GM23338 (cell line): Measurements from ENCODE around the gene SLC37A1. TPM values are rescaled to one million over a fixed set of nuclear protein-coding genes. Genes with fewer than 3 reads are reported as not detected.

Experiments
- ATAC-seq: fragments of 200-7000 bp; cut with Tn5 transposase; 3 replicates; pipeline ENCODE4 v1.9.1; 2020
- DNase-seq: peaks from one replicate; pipeline ENCODE4 v3.0.0-alpha.2; 2015; ENCODE audit warnings: low spot score
- H2AFZ ChIP-seq: fragments of 200-600 bp; sonication (generic); 2 replicates; pipeline ENCODE4 v1.8.0; 2016; ENCODE audit warnings: antibody characterized with exemption, mild to moderate bottlenecking, moderate library complexity
- H3F3A ChIP-seq: fragments of 200-600 bp; sonication (generic); replicated peaks from 2 replicates; pipeline ENCODE4 v1.8.0; 2017; ENCODE audit warnings: antibody characterized with exemption, mixed run types, low read depth
- H3K27ac ChIP-seq: fragments of 200-600 bp; sonication (generic); 2 replicates; pipeline ENCODE4 v1.6.1; 2016; ENCODE audit warnings: low read depth
- H3K27me3 ChIP-seq: fragments of 200-600 bp; sonication (generic); 2 replicates; pipeline ENCODE4 v1.8.0; 2016; ENCODE audit warnings: mild to moderate bottlenecking, mixed run types, moderate library complexity; ENCODE audit not compliant: insufficient read depth
- H3K36me3 ChIP-seq: fragments of 200-600 bp; sonication (generic); 2 replicates; pipeline ENCODE4 v1.8.0; 2016; ENCODE audit warnings: mild to moderate bottlenecking; ENCODE audit not compliant: insufficient read depth
- H3K4me1 ChIP-seq: fragments of 200-600 bp; sonication (generic); 2 replicates; pipeline ENCODE4 v1.8.0; 2016; ENCODE audit warnings: mild to moderate bottlenecking, moderate library complexity; ENCODE audit not compliant: insufficient read depth
- H3K4me2 ChIP-seq: fragments of 200-600 bp; sonication (generic); 2 replicates; pipeline ENCODE4 v1.7.1; 2017; ENCODE audit warnings: mixed run types
- H3K4me3 ChIP-seq: fragments of 200-600 bp; sonication (generic); 2 replicates; pipeline ENCODE4 v1.6.1; 2016; ENCODE audit warnings: mixed run types
- H3K79me2 ChIP-seq: fragments of 200-600 bp; sonication (generic); replicated peaks from 2 replicates; pipeline ENCODE4 v1.8.0; 2017; ENCODE audit warnings: mild to moderate bottlenecking; ENCODE audit not compliant: insufficient read depth
- H3K9me2 ChIP-seq: fragments of 200-600 bp; sonication (generic); 2 replicates; pipeline ENCODE4 v1.8.0; 2017; ENCODE audit not compliant: insufficient read depth
- H4K20me1 ChIP-seq: fragments of 200-600 bp; sonication (generic); replicated peaks from 2 replicates; pipeline ENCODE4 v1.8.0; 2017; ENCODE audit warnings: mild to moderate bottlenecking; ENCODE audit not compliant: insufficient read depth
- H3K27ac Mint-ChIP-seq: 2 replicates; pipeline ENCODE4 v1.8.0; 2020; ENCODE audit warnings: inconsistent platforms, mild to moderate bottlenecking, moderate library complexity, mixed read lengths
- H3K27me3 Mint-ChIP-seq: 3 replicates; pipeline ENCODE4 v1.8.0; 2022; ENCODE audit warnings: low read depth, mild to moderate bottlenecking, moderate library complexity, mixed read lengths, inconsistent platforms; ENCODE audit not compliant: insufficient read depth, poor library complexity
- H3K36me3 Mint-ChIP-seq: 3 replicates; pipeline ENCODE4 v1.8.0; 2021; ENCODE audit warnings: low read depth, mild to moderate bottlenecking, inconsistent platforms, moderate library complexity, mixed read lengths
- H3K4me1 Mint-ChIP-seq: 3 replicates; pipeline ENCODE4 v1.8.0; 2020; ENCODE audit warnings: mild to moderate bottlenecking, inconsistent platforms, mixed read lengths
- H3K4me3 Mint-ChIP-seq: 3 replicates; pipeline ENCODE4 v1.8.0; 2021; ENCODE audit warnings: moderate library complexity, mild to moderate bottlenecking, inconsistent platforms, mixed read lengths
- H3K9me3 Mint-ChIP-seq: 3 replicates; pipeline ENCODE4 v1.8.0; 2020; ENCODE audit warnings: moderate library complexity, mild to moderate bottlenecking, inconsistent platforms, mixed read lengths
- CREB1 ChIP-seq: fragments of 250-450 bp; sonication (Bioruptor Pico); IDR thresholded peaks from 2 replicates; pipeline ENCODE4 v1.5.0; 2020; ENCODE audit warnings: low read depth, mild to moderate bottlenecking, moderate library complexity
- EZH2 ChIP-seq: fragments of 200-600 bp; sonication (generic); IDR thresholded peaks from one replicate; pipeline ENCODE4 v1.8.0; 2017; ENCODE audit warnings: antibody characterized with exemption, mild to moderate bottlenecking, low read depth; ENCODE audit not compliant: unreplicated experiment
- JUNB ChIP-seq: IDR thresholded peaks from one replicate; pipeline ENCODE4 v1.6.1; 2016; ENCODE audit warnings: antibody characterized with exemption; ENCODE audit not compliant: unreplicated experiment
- NANOG ChIP-seq: IDR thresholded peaks from 2 replicates; pipeline ENCODE4 v1.6.1; 2016; ENCODE audit warnings: antibody characterized with exemption, borderline replicate concordance
- POLR2AphosphoS5 ChIP-seq: IDR thresholded peaks from 2 replicates; pipeline ENCODE4 v1.6.1; 2016; ENCODE audit warnings: antibody characterized with exemption, low read depth
- ZNF114 ChIP-seq: fragments of 250-450 bp; sonication (Bioruptor Pico); IDR thresholded peaks from 2 replicates; pipeline ENCODE4 v1.5.0; 2020; ENCODE audit warnings: mild to moderate bottlenecking, moderate library complexity
- ZNF331 ChIP-seq: fragments of 250-450 bp; sonication (Bioruptor Pico); IDR thresholded peaks from 2 replicates; pipeline ENCODE4 v1.5.0; 2020; ENCODE audit warnings: low read depth, mild to moderate bottlenecking, moderate library complexity
- long read RNA-seq: library from polyadenylated mRNA; unstranded; transcript quantifications from one replicate; pipeline ENCODE4 v2.0.0, GENCODE V29; 2020; ENCODE audit not compliant: unreplicated experiment
- polyA plus RNA-seq: library from polyadenylated mRNA; unstranded; fragments of >200 nt; fragmentation: Nextera tagmentation; extraction: Ambion mirVana; gene quantifications from 2 replicates; pipeline ENCODE4 v1.2.1, GENCODE V29; 2016
- total RNA-seq: library from RNA; depleted of rRNA; stranded (reverse); fragments of >200 nt; shearing (Covaris generic); gene quantifications from 2 replicates; pipeline ENCODE4 v1.2.3, GENCODE V29; 2014; rRNA removed
- TF ChIP-seq, protein P1 (sequence below), 2 experiments: fragments of 200-600 bp in 1 of 2; sonication (generic) in 1 of 2; conservative IDR thresholded peaks; 2 replicates each; pipeline versions ENCODE4 v1.5.1 to v1.6.1; 2016 to 2017; ENCODE audit warnings: antibody characterized with exemption in 2 of 2, low read depth in 2 of 2, mild to moderate bottlenecking in 2 of 2, moderate library complexity in 1 of 2
- TF ChIP-seq, protein P2 (sequence below): IDR thresholded peaks from 2 replicates; pipeline ENCODE4 v1.6.1; 2016; ENCODE audit warnings: antibody characterized with exemption

SLC37A1 gene
- total RNA-seq: 25.2 and 30.3 TPM in 2 replicates
- 11.0 and 14.0 TPM in 2 replicates for polyA plus RNA-seq
- long read RNA-seq, partial matches to known transcripts: 2 of 7 reads
- long read RNA-seq, other reads (novel, unspliced or antisense): 4 of 7 reads

- H3K4me2 ChIP-seq: peak within 1 kb of the TSS; percentile 82
- peak within 1 kb of the TSS; percentile 61 for H3K27ac ChIP-seq
- peak within 1 kb of the TSS; percentile 80 for H3K4me3 Mint-ChIP-seq
- H3K27ac Mint-ChIP-seq: peak within 1 kb of the TSS; percentile 93
- ATAC-seq: peak; percentile 54
- peak within 1 kb of the TSS; percentile 95 for H2AFZ ChIP-seq
- H3K27me3 Mint-ChIP-seq: peaks cover 9% of the 10 kb centered on the region
- H3K36me3 Mint-ChIP-seq: peaks cover 19% of the 10 kb centered on the region
- no peaks in the 10 kb centered on the region for H4K20me1 ChIP-seq
- TF ChIP-seq, protein P1, sequence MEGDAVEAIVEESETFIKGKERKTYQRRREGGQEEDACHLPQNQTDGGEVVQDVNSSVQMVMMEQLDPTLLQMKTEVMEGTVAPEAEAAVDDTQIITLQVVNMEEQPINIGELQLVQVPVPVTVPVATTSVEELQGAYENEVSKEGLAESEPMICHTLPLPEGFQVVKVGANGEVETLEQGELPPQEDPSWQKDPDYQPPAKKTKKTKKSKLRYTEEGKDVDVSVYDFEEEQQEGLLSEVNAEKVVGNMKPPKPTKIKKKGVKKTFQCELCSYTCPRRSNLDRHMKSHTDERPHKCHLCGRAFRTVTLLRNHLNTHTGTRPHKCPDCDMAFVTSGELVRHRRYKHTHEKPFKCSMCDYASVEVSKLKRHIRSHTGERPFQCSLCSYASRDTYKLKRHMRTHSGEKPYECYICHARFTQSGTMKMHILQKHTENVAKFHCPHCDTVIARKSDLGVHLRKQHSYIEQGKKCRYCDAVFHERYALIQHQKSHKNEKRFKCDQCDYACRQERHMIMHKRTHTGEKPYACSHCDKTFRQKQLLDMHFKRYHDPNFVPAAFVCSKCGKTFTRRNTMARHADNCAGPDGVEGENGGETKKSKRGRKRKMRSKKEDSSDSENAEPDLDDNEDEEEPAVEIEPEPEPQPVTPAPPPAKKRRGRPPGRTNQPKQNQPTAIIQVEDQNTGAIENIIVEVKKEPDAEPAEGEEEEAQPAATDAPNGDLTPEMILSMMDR (conservative IDR thresholded peaks at IDR 0.05; ENCODE audit: low read depth in 2 of 2): peak in 1 of 2 experiments; percentile 42; a peak in 1 of 4 replicates
- no peak for TF ChIP-seq EZH2
- peaks cover 27% of the 10 kb centered on the region for H3K79me2 ChIP-seq
- peak within 1 kb of the TSS; percentile 85 for H3K4me3 ChIP-seq
- no peaks in the 10 kb centered on the region for H3K9me2 ChIP-seq
- peaks cover 46% of the 10 kb centered on the region for H3K4me1 Mint-ChIP-seq
- no peaks in the 10 kb centered on the region for H3K9me3 Mint-ChIP-seq
- peaks cover 12% of the 10 kb centered on the region; the same call in 1 of the 2 replicates for H3K27me3 ChIP-seq
- peaks cover 11% of the 10 kb centered on the region; the same call in 1 of the 2 replicates for H3F3A ChIP-seq
- no peaks in the 10 kb centered on the region for H3K36me3 ChIP-seq
- peak; percentile 73 for DNase-seq
- H3K4me1 ChIP-seq: peaks cover 29% of the 10 kb centered on the region
Observed at GRCh38 chr21:42513151-42513984, at the start of gene SLC37A1. SLC37A1 (plus strand) TSS chr21:42513852; CDS start chr21:42518455, 4,603 bp downstream.

GRCh38 chr21:42463861-42464515 is 49.7 kb upstream of the SLC37A1 start:
- Mint-ChIP-seq H3K4me1 (peaks cover 54% of the 10 kb centered on the region), H3K27me3 (peaks cover 11% of the 10 kb centered on the region), H3K36me3 (peaks cover 3% of the 10 kb centered on the region; the same call in 1 of the 3 replicates), H3K4me3 (no peak overlapping the region; the same call in 2 of the 3 replicates), H3K9me3 (peaks cover 10% of the 10 kb centered on the region; the same call in 2 of the 3 replicates), H3K27ac (0 out of 2 replicates have a peak overlapping the region, but pooled peaks have one; percentile 3)
- DNase-seq: peak; percentile 84
- Histone ChIP-seq H3K36me3 (no peaks in the 10 kb centered on the region), H3K27ac (no peak overlapping the region), H3F3A (no peaks in the 10 kb centered on the region), H3K4me3 (no peak overlapping the region), H3K27me3 (no peaks in the 10 kb centered on the region), H3K4me2 (no peak overlapping the region), H3K79me2 (no peaks in the 10 kb centered on the region), H2AFZ (peak overlapping the region; percentile 87), H4K20me1 (no peaks in the 10 kb centered on the region), H3K9me2 (peaks cover 5% of the 10 kb centered on the region; the same call in 1 of the 2 replicates), H3K4me1 (peaks cover 25% of the 10 kb centered on the region)
- peak; percentile 61 for ATAC-seq
- TF ChIP-seq ZNF331 (CRISPR knock-in tag) (no peak), JUNB (no peak), NANOG (no peak), CREB1 (CRISPR knock-in tag) (no peak), POLR2AphosphoS5 (no peak), ZNF114 (CRISPR knock-in tag) (no peak), EZH2 (no peak)
- TF ChIP-seq, protein P2, sequence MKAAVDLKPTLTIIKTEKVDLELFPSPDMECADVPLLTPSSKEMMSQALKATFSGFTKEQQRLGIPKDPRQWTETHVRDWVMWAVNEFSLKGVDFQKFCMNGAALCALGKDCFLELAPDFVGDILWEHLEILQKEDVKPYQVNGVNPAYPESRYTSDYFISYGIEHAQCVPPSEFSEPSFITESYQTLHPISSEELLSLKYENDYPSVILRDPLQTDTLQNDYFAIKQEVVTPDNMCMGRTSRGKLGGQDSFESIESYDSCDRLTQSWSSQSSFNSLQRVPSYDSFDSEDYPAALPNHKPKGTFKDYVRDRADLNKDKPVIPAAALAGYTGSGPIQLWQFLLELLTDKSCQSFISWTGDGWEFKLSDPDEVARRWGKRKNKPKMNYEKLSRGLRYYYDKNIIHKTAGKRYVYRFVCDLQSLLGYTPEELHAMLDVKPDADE: no peak
